NCI-H2107 treated with DMSO at 0.1 percent for 48 hours (cell line): ENCODE results near the gene GOLT1A.

Experiments
- DNase-seq: peaks from one replicate; lab custom pipeline; 2025; ENCODE audit not compliant: unreplicated experiment; lab: John Stamatoyannopoulos, UW

GOLT1A gene

DNA sequence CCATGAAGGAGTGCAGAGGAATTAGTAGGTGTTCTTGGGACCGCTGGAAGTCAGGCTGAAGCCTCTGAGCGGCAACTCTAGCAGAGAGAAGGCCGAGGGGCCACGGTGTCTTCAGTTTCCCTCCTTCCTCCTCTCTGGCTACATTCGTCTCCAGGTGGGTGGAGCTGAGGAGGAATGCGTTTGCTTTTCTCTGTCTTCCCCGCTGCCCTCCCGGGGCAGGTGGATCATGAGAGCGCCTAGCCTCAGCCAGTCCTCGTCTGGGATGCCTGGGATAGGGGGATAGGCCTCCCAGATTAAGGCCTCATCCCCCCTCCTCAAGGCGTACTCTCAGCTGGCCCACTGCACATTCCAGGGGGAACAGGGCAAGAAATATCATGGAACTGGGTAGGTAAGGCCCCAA, 7.5 kb upstream of the GOLT1A start:
- DNase-seq = no peak

DNA sequence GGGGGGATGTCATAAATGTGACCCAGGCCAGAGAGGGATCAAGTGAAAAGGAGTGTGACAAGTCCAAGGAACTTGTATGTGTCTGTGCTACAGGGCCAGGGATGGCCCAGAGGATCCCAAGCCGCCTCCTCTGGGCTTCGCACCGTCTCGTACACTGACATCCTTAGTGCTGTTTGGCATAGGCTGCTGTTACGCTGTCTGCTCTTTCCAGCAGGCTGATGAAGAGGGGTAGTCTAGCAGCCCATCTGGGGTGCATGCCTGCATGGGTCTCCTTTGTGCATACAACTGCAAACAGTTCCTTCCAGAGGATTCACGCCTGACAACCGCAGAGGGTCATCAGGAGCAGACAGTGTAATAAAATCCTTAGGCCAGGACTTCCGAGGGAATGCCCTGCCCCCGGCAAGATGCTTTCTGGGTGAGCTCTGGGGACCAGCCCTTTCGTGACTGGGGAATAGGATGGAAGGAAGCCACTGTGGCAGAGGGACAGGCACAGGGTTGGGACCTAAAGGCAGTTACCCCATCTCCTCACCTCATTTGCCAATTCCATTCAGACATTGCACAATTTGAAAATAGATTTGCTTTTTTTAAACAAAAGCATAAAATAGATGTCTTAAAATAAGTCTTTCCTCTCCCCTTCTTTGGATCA, 6.3 kb upstream of the GOLT1A start:
- no peak for DNase-seq

DNA sequence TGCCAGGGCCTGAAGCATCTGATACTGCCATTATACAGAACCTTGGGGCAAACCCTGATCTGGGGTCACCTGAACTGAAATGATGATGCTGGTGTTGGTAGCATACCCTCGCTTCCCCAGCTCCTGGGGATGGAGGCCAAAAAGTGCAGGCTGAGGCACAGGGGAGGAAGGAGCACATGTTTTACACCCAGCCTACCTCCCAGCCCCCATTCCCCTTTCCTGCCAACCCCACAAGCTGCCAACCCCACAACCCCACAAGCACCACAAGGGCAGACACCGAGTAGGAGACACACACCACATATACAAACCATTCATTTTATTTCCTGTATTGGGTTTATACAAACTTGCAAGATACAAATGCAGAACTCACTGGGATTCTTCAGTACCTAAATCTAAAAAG, 4.8 kb upstream of the GOLT1A start:
- no peak for DNase-seq

DNA sequence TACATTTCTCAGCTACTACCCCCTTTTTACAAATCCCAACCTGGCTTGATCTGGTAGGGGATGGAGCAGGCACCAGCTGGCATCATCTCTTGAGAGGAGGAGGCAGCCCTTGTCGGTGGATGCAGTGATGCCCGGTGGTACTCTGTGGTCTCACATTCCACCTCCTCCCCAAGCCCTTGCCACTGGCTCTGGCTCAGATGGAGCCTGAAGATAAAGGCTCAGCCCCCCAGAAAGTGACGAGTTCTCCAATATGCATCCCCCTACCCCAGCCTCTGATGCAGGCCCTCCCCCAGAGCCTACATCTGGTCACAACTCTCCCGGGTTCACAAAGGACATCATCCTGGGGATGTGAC, 3.8 kb upstream of the GOLT1A start:
- no peak for DNase-seq

DNA sequence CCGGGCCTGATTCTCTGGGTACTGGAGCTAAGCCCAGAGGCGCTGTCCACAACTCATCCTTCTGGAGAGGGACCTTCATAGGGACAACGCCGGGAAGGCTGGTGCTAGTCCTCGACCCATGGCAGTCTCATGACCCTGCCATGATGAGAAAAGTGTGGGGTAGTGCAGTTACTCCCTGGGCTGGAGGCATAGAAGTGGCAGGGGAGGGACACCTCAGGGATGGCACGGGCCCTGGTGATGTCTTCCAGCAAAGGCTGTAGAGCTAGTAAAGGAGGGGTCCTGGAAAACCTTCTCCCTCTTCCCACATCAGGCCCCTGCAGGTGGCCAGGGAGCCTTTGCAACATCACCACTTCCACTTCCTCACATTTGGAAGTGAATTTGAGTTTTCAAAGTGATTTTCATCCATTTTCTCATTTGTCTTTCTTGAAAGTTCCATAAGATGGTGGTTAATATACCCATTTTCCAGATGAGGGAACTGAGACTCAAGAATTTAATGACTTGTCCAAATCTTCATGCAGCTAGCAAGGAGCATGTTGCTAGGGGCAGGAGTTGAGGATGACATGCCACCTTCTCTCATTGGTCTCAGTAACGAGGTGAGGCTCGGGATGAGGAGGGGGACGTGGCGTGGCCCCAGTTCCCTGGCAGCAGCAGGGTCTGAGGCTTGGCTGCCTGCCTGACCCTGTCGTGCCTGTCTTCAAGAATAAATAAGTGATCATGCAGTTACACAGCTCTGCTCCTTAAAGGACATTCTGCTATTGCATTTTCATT, 3.3 kb upstream of the GOLT1A start:
- DNase-seq = no peak

DNA sequence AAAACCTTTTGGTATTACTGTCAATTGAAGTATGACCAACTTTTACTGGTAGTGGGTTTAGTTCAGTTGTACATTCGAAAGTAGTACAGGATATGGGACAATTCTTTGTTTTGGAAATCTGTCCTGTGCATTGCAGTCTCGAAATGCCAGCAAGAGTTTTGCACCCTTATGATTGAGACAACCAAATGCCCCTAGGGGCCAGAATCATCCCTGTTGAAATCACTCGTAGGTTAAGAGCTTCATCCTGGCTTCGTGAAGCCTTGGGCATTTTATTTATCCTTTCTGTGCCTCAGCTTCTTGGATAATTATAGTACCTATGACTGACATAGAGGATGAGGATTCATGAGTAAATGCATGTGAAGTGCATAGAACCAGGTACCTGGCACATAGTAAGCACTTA, 2.4 kb upstream of the GOLT1A start:
- DNase-seq = no peak

DNA sequence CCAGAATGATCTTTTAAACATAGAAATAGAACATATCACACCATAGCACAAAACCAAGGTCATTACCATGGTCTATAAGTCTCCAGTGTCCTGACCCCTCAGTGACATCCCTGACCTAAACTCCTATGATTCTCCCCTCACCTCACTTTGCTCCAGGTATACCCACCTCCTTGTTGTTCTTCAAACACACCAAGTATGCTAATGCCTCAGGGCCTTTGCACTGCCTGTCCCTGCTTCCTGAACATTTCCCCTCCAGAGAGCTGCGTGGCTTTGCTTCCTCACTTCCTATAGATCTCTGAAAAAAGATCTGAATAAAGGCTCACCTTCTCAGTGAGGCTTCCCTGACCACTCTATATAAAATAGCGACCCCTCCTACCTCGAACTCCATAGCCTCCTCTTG, 1.1 kb downstream of the GOLT1A start:
- no peak for DNase-seq

DNA sequence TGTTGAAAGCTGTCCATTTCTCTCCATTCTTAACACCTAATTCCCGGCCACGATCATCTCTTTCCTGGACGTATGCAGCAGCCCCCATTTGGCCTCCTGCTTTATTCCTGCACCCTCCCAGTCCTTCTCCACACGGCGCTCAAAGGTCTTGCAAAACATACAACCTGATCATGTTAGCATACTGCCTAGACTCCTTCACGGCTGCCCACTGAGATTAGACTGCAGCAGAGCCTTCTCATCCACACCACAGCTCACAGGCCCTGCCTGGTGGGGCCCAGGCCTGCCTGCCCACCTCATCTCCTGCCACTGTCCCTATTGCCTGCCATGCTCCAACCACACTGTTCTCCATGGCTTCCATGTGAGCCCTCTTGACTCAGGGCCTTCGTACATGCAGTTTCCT, 2.7 kb downstream of the GOLT1A start:
- DNase-seq = no peak

DNA sequence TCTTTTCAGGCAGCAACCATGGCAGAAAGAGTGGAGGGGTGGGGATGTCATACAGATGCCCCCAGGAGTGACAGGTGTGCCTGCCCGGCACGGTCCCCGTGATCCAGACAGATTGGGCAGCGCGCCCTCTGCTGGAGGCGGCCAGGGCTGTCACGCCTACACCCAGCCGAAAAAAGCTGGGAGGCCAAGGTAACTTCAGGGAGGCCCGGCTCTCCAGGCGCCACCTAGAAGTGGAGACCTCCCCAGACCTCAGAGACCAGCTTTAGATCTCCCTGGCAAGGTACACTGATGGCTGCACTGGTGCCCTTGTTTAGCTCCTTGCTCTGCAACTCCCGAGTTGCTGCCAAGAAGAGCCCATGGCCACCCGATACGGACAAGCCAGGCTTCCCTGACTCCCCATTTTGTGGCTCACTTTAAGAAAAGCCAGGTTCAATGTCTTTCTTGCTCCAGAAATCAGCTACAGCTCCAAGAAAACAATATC, 6.6 kb downstream of the GOLT1A start:
- peak; percentile 18 for DNase-seq

DNA sequence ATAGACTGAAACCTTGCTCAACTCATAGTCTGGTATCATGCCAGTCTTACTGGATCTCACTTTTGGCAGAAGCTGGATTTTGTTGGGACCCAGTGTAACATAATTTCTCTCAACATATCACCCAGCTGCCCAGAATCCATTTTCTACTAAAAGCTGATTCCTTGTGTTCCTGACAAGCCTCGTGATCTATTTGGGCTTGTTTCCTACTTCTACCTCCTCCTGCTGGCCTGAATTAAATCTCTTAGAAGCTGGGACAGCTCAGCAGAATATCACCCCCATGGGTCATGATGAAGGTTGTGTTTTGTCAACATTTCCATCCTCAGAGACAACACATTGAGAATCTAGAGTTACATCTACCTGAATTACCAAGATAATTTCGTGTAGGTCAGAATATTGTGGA, 7.7 kb downstream of the GOLT1A start:
- DNase-seq = no peak

DNA sequence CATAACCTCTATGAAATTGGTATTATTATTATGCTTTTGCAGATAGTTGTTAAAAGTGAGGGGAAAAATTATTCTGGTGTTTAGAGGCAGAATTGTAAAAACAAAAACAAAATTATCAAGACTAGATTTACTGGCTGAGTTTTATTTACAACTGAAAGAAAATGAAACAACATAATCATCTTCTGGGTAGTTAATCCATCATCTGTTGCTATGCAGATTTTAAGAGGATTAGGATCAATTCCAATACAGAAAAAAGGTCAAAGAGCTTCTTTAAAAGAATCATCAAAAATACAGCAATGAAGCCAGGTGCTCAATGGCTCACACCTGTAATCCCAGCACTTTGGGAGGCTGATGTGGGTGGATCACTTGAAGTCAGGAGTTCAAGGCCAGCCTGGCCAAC, 8.3 kb downstream of the GOLT1A start:
- no peak for DNase-seq

DNA sequence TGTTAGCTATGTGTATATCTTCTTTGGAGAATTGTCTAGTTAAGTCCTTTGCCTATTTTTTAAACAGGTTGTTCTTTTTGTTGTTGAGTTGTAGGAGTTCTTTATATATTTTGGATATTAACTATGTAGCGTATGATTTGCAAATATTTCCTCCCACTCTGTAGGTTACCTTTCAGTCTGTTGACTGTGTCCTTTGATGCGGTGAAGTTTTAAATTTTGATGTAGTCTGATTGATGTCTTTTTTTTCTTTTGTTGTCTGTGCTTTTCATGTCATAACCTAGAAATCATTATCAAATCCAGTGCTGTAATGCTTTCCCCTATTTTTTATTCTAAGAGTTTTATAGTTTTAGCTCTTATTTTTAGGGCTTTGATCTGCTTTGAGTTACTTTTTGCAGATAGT, 8.8 kb downstream of the GOLT1A start:
- DNase-seq = no peak

DNA sequence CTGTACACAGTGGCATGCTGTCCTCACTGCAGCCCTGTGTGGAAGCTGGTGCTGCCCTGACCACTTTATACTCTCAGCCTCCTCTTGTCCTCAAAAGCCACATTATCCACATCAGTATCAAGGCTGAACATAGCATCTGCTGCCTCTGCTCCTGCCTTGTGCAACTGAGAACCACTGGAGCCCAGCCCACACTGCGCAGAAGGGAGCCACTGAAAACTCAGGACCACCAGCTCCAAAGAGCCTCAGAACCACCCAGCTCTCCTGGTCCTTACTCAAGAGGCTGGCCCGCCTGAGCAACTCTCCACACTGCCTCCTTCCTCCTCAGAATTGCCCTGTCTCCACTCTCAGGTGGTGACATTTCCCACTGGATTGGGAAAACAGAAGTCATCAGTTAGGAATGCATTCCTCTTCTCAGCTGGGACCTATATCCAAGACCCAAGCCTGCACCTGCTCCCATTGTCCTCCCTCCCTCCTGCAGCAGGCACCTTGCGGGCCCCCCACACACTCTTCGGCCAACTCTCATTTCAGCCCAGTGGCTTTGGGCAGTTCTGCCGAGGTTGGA, 10.5 kb downstream of the GOLT1A start:
- no peak for DNase-seq

DNA sequence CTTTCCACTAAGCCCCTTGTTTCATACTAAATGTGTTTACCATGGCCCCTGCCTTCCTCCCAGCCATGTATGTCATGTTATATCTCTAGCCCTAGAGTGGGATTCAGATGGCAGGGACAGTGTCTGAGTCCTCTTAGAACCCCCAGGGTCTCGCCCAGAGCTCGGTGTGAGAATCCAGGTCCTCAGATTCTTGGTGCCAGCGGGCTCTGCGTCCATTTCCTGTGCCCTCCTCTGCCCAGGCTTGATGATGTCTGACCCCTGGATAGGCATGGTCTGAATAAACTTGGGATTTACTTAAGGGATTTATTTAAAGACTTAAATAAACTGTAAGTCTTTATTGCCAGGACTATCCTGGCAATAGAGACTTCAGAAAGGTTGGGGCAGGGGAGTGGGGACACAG, 11.3 kb downstream of the GOLT1A start:
- no peak for DNase-seq

DNA sequence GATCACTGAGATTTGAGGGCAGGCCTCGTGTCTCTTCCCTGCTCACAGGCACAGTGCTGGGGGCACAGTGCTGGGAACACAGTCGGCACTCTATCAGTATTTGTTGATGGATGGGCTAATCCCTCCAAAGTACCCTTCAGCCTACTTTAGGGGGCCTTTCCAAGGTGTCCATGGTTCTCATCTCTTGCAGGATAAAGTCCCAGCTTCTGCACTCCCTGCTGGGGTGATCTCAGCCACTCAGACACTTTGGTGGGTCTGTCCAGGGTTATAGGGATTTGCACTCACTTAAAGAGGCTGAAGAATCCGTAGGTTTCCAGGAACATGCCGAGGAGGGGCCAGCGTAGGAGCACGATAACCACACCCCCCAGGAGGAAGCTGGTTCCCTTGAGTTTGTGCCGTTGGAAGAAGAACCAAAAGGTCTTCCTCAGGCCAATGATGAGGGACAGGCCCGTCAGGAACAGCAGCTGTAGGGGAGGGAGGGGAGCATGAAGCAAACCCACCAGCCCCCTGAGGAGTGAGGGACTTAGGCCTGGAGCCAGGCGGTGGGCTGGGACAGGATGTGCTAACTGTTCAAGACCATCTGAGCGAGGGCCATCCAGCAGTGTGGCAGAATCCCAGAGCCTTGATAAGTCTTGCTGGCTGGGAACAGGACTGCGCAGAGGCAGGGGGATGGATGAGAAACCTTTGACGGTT, 12.3 kb downstream of the GOLT1A start:
- no peak for DNase-seq

DNA sequence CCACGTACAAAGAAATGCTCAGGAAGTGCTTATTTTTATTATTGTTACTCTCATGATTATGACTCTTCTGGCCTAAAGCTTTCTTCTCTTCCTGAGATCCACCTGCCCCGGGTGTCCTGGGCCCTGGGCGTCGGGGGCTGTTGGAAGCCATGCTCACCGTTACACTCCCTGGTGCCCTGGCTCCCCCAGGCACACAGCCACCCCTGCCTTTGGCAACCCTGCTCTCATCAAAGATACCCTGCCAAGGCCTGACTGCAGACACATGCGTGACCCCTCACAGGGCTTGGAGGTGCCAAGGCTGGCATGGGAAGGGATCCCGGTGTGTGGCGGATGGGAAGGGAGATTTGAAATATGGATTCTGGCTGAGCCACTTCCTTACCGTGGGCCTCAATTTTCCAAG, 14.2 kb downstream of the GOLT1A start:
- no peak for DNase-seq

DNA sequence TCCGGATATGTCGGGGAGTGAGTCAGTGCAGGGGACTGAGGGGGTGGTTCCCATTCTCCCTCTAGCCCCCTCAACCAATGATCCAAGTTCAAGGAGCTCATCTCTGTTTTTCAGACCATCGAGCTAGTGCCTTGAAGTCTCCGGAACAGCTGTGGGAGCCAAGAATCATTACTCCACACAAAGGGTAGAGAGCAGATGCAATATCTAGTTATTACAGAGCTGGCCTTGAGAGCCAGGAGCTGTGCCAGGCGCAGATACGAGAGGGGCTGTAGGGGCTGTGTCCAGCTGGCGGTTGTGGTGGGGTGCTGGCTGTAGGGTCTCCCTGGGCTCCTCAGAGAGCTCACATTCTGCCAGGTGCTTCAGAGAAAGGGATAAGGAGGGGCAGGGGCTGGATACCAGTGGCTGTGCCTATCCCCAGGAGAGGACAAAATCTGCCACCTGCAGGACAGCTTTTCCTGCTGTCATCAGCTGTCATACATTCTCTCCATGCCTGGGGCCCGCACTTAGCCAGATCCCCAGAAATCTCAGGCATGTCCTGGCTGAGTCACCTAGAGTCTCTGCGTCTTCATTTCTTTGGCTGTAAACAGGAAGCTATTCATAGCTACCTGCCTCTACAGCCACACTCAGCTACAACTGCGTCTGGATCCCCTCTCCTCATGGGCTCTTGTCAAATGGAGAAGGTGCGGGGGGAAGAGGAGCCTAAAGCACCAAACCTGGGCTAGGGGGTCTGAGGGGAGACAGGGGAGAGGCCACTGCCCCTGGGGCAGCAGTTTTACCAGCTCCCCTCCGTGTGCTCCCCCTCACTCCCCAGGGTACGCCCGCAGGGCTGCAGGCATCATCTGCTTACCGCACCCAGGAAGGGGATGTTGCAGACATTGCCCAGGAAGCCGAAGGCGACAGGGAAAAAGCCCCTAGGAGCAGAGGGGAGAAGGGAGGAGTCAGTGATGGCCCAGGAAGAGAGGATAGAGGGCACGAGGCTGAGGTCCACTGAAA, 15.1 kb downstream of the GOLT1A start:
- DNase-seq = peak; percentile 19

DNA sequence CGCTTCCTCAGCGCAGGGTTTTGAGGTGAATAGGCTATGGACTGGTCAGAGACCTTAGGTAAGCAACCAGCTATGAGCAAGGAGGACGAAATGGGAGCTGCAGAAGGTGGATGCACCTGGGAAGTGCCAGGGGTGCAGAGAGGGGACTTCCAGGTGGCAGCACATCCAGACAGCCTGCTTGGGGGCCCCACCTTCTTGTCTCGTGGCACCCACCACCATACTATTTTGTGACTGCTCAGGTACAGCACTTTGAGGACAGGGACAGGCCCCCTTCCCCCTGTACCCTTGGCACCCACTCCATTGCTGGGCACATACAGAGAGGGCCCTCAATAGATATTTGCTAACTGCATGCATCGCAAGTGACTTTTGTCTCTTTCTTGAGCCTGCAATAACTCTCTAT, 16.7 kb downstream of the GOLT1A start:
- no peak for DNase-seq

DNA sequence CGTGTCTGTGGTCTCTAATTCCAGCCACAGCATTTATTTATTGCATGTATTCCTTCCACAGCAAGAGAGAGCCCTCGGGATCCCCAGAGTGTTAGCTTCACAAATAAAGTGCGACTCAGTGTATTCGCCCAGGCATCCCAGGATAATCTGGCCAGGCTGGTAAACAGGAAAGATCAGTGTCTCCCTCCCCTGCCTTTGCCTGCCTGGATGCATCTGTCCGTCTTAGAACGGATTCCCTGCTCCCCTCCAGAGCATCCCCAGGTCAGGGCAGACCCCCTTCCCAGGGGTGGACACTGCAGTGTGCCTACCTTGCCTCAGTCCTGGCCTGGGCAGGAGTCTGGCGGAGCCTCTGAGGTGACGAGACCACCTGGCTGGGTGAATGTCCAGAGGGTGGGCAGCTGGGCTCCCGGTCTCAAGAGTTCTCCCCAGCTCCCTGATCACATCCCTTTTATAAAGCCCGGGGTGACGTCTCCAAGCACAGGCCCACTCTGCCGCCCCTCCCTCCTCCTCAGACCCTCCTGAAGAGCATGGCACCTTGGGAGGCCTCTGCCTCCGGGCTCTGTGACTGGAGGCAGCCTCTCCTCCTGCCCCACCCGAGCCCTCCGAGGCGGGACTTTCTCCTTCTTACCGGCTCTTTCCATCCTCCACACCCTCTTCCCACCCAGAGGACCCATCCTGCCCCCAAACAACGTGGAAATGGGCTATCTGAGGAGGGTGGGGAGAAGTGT, 17.6 kb downstream of the GOLT1A start, which contains the start of gene KISS1:
Gene KISS1 (minus strand): TSS at position 424 of the 728 bp plus-strand sequence. CDS start 3,615 bp downstream, outside the sequence.
- no peak for DNase-seq

DNA sequence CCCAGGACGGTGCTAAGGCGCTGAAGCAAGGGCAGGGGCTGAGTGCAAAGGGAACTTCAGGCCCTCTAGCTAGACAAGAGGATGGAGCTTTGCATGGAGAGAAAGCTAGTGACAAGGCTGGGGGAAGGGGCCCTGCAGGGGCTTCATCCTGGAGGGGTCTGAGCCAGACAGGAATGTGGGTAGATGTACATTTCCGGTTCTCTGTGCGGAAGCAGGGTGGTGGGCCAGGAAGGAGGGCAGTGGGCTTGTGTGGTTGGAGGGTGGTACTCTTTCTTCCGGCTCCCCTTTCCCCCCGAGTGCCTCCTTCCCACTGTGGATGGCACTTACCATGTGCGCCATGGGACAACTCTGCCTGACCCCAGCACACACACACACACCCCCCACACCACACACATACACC, 19.0 kb downstream of the GOLT1A start:
- no peak for DNase-seq
